ENCODE data around the gene ATP5F1E.

The ATP5F1E gene

GRCh38 chr20:59004763-59005522 lies 27.2 kb downstream of the ATP5F1E start:
- DNase-seq = peak; percentile 70 to 73

DNA sequence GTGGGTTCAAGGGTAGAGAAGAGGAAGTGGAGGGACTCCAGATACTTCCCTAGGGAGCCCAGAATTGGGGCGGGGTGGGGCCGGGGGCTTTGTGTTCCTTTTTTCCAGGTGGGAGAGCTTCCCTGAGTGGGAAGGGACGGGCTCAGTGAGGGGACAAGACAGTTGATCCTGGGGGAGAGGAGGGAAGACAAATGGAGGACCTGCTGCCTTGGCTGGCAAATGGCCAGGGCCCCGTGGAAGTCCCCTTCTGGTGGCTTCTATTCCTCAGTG lies 27.7 kb downstream of the ATP5F1E start:
- DNase-seq = no peak

GRCh38 chr20:59003836-59004492 lies 28.2 kb downstream of the ATP5F1E start:
- no peak for DNase-seq

GRCh38 chr20:59002874-59003399 lies 29.2 kb downstream of the ATP5F1E start:
- DNase-seq = no peak

- no peak for DNase-seq
These were observed 29.7 kb downstream of the ATP5F1E start for GRCh38 chr20:59002388-59002787.

- DNase-seq = no peak
These were observed 30.5 kb downstream of the ATP5F1E start for GRCh38 chr20:59001449-59002171.

DNA sequence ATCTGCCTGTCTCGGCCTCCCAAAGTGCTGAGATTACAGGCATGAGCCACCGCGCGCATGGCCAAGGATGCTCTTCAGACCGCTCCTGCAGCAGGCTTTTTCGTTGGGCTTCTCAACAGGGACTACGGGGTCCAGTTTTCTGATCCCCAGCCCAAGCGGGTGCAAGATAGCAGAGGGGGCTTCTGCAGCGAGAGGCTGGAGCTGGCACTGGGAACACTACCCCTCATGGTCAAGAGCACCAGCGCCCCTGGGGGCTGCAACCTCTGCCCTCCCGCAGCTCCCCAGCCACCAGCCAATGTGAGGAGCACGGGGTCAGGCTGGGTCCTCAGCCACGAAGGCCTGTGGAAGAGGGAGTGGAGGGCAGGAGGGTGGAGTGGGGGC lies 31.1 kb downstream of the ATP5F1E start:
- DNase-seq = no peak

DNA sequence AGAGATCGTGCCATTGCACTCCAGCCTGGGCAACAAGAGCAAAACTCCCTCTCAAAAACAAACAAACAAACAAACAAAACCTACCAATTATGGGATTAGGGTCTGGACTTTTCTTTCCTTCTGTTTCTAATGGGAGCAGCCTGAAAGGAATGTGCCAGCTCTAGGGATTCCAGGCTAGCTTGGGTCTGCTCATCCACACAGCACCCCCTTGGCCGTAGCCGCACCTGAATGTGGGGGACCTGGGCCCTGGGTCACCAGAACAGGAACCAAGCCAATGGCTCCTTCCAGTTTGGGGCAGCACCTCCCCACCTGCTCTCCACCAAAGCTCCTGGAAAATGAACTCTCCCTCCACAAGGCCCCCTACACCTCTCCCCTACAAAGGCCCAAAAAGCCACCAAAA lies 31.8 kb downstream of the ATP5F1E start:
- no peak for DNase-seq

GRCh38 chr20:58998656-58999055 lies 33.5 kb downstream of the ATP5F1E start:
- DNase-seq = no peak

DNA sequence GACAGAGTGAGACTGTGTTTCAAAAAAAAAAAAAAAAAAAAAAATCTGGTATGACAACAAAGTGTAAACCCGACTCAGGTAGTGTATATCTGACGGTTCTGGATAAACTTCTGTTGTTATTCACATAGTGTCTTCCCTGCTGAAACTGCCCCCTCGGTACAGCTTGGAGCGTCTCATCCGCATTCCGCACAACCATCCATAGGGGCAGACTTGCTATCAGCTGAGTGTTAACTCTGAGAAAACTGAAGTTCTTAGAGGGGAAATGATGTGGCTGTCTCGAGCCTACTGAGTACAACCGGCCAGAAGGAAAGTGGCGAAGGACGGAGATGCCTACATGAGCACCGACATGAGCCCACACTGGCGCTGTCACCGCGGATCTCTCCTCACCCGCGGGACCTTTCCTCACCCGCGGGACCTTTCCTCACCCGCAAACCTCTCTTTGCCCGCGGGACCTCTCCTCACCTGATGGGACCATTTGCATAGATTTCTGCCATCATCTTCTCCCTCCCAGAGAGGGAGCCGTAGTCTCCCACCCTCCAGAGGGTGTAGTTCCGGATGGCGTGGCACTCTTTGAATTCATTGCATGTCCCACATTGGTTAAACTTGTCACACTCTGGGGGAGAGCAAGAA lies 34.9 kb downstream of the ATP5F1E start:
- no peak for DNase-seq

DNA sequence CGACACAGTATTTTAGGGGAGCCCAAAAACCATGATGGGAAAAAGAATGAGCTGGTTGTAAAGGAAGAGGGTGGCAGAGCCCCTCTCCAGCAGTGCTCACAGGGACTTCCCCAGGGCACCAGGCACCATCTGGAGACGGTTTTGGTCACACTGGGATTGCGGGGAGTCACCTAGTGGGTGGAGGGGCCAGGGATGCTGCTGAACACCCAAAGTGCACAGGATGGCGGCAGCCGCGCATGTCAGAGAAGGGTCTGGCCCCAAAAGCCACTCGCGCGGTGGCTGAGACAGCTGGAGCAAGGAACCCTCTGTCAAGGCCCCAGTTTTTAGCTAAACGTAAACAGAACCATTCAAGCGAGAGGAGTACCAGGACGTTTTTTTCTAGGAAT lies 35.9 kb downstream of the ATP5F1E start:
- DNase-seq = no peak

DNA sequence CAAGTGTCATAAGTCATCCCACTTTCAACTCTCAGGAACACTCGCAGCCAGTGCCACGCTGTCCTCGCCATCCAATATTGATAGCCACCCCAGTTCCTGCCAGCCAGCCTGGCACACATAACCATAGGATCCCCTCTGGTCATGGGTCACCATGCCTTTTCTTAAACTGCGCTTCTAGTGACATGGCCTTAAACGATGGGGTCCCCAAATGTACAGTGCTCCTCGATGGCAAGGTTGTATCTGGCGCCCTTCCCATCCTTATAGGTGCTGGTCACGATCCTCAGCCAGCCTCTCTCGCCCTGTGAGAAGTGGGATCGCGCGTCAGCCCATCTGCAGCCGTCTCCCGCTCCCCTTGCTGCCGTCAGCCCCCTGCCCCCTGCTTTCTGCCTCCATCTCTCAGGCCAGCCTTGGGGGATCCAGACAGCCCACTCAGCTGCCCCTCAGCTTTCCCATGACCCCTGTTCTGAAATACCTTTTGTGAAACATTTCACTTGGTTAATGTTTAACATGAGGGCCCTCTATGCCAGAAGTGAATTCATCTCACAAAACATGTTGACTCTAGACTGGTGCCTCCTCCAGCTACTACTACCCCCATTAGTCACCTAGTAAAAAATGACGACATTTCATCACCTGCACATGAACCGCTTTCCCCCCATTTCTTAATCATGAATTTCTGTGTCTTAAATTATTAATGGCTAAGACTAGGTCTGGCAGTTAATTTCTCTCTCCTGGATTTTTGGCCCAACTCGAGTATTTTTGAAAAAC lies 36.5 kb downstream of the ATP5F1E start:
- DNase-seq = no peak

GRCh38 chr20:58994390-58995159 lies 37.6 kb downstream of the ATP5F1E start:
- DNase-seq = no peak

DNA sequence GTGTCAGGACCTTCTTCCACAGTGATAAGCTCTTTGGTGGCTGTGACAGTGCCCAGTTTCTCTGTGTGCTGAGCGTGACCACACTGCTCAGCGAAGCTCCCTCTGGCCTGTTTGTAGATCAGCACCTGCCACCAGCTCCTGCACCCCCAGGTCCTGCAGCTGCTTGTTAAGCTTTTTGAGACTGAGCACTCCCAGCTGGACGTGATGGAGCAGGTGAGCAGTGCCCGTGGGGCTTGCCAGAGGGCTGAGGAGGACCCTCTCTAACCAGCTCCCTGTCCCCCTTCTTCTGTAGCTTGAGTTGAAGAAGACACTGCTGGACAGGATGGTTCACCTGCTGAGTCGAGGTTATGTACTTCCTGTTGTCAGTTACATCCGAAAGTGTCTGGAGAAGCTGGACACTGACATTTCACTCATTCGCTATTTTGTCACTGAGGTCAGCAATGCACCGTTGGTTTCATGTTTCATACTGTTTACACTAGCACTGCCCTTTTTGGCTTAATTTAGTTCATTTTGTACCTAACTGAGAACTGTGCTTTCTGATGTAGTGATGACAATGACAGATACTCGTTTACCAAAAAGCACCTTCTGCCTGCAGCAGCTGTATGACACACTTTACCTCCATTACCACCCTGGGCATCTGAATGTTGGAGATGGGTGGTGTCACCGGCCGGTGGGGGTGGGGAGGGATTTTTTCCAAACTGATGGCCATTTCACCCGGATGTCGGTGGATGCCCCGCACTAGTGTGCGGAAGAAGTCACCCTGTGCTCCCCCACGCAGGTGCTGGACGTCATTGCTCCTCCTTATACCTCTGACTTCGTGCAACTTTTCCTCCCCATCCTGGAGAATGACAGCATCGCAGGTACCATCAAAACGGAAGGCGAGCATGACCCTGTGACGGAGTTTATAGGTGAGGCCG lies 38.5 kb downstream of the ATP5F1E start:
- DNase-seq = no peak

DNA sequence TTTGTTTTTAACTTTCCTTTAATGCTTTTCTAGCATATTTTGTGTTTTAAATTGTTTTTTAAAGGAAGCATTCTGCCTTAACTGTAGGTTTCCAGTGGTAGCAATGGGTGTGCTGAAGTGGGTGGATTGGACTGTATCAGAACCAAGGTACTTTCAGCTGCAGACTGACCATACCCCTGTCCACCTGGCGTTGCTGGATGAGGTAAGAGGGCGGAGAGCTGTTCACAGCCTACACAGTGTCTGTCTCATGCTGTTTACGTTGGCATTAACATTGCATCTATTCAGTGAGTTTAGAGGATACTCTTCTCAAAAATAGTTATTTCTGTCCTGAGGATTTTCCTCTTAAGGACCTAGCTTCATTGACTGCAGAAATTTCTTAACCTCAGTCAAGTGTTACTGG lies 39.2 kb downstream of the ATP5F1E start:
- DNase-seq = no peak

DNA sequence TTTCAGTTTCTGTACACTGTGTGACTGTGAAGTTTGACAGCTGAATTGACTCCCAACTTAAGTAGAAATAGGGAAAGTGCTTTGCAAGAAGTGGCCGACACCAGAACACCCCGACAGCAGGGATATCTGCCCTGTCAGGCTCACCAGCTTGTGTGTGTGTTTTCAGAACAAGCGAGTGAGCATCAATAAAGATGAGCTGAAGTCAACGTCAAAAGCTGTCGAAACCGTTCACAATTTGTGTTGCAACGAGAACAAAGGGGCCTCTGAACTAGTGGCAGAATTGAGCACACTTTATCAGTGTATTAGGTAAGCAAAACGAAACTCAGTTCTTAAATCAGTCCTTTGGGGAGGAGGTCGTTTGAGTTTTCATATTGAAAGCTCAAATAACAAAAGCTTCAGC lies 40.4 kb downstream of the ATP5F1E start:
- DNase-seq = no peak

- DNase-seq = no peak
These were observed 41.3 kb downstream of the ATP5F1E start for GRCh38 chr20:58990651-58991445.

DNA sequence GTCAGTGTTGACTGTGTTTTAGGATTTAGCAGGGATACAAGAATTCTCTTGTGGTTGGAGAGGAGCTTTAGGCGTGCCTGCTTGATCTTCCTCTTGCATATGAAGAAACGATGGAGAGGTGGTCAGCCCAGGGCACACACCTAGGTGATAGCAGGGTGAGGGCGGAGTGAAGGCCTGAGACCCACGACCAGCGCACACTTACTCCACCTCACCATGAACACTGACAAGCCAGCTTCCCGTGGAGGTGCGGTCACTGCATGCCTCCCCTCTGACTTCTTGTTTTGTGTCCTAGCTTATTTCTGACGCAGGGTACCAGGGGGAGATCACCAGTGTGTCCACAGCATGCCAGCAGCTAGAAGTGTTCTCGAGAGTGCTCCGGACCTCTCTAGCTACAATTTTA lies 42.9 kb downstream of the ATP5F1E start:
- no peak for DNase-seq

DNA sequence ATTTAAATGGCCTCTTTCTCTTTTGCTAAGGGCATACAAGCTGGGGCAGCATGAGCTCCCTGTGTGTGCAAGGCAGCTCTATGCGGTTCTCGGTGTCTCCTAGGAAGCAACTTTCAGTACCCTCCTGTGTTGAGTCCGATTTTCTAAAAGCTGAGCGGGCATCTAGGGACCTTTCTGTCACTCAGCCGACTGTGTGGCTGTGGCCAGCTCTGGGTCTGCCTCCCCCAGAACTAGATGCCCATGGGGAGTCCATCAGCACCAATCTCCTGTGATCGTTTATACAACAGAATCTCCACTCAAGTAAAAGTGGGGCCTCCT lies 43.6 kb downstream of the ATP5F1E start:
- no peak for DNase-seq
